AG08396 (cell line): Measurements from ENCODE around the gene TMEM175.

Experiments used
- DNase-seq: peaks from one replicate; pipeline ENCODE4 v3.0.0; 2012; ENCODE audit warnings: low spot score, mixed read lengths

Gene TMEM175

DNA sequence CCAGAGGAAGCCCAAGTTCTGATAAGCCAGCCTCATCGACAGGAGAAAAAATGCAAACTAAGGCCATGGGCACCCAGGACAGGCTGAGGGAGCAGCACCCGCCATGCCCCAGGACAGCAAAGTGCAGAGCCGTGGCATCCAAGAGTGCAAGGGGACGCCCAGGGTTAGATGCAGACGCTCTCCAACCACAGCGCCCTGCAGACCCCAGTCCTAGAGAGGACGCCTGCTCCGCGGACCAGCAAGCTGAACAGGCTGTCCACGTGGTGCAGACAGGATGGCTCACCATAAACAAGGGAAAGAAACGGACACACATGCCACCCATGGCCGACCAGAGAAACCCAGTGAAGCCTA, 32.7 kb upstream of the TMEM175 start:
- no peak for DNase-seq

GRCh38 chr4:900073-900472, 32.2 kb upstream of the TMEM175 start:
- no peak for DNase-seq

DNA sequence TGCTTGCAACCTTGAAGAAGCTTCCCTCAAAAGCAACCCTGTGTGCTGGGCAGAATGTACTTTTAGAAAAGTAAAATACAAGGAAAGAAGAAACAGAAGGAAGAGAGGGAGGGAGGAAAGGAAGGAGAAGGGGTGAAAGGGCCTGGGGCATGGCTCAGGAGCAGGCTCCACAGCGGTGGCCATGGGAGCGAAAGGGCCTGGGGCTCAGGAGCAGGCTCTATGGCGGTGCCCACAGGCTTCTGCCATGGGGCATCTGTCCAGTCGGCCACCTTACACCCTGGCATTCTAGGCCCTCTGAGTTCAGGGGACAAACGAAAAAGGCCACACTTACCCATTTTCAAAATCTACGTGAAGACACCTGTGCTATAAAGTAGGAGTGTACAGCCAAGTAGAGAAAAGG, 31.5 kb upstream of the TMEM175 start:
- no peak for DNase-seq

- no peak for DNase-seq
Observed at GRCh38 chr4:901192-901910, 30.9 kb upstream of the TMEM175 start.

GRCh38 chr4:903066-904046, 28.9 kb upstream of the TMEM175 start:
- no peak for DNase-seq

DNA sequence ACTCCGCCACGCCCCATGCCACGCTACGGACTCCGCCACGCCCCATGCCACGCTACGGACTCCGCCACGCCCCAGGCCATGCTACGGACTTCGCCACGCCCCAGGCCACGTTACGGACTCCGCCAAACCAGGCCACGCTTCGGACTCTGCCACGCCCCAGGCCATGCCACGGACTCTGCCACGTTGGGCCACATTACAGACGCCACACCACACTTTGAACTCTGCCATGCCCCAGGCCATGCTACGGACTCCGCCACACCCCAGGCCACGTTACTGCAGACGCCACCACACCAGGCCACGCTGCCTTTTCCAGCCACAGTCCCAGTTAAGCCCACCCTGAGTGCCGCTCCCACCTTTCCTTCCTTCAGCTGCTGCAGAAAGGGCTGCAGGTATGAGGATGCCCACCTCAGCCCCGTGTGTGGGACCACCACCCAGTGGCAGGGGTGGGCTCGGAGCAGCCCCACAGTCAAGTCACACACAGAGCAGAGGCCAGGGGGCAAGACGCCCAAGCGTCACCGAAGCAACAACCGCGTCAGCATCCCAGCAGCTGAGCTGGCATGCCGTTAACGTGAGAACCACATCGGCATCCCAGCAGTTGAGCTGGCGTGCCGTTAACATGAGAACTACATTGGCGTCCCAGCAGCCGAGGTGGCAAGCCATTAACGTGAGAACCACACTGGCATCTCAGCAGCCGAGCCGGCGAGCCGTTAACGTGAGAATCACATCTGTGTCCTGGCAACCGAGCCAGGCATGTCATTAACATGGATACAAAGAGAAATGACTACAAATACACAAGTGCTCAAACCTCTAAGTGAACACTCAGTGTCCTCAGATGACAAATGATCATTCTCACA, 26.5 kb upstream of the TMEM175 start:
- no peak for DNase-seq

- no peak for DNase-seq
Observed at GRCh38 chr4:906339-907102, 25.7 kb upstream of the TMEM175 start.

DNA sequence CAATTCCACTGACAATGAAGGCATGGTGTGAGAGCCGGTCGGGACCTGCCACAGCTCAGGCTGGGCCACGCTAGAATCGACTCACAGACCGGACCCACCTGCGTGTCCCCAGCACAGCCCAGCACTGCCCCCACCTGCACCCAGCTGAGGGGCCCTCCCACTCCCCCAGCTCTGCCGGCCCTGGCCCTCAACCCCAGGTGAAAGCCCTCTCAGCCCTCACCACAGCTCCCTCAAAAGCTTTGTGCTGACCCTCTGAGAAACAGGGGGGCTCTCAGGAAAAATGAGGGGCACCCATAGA, 25.2 kb upstream of the TMEM175 start:
- no peak for DNase-seq

DNA sequence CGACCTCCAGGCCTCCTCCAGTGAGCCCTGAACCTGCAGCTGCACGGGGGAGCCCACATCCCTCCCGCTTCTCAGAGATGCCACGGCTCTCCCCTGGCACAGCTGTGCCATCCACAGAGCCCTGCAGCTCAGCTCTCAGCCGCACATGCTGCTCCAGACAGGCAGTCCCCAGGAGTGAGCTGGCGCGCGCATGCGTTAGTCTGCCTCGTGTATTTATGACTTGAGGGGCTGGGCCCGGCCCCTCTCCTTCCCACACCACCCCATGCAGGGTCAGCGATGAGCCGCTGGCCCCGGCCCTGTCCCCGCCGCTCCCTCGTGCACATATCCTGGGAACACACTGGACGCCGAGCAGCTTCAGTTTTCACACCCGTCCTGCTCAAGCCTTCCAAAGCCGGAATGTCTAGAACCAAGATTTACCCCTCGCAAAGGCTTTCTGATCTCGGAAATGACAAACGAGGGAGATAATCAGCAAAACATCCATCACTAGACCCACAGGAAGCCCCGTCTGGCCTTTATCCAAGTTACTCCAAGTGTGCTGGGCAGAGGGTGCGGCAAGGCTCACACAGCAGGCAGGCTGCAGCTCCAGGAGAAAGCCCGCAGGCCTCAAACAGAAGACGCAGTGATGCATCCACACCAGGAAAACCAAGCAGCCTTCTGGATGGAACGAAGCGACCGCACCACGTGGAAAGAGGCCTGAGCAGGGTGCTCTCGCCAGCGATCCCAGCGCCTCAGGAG, 24.4 kb upstream of the TMEM175 start:
- DNase-seq, result no peak

- DNase-seq, result no peak
Observed at GRCh38 chr4:909131-909571, 23.1 kb upstream of the TMEM175 start.

- no peak for DNase-seq
Observed at GRCh38 chr4:909821-910220, 22.4 kb upstream of the TMEM175 start.

GRCh38 chr4:910366-911091, 21.7 kb upstream of the TMEM175 start:
- no peak for DNase-seq

- no peak for DNase-seq
Observed at GRCh38 chr4:911221-911751, 21.0 kb upstream of the TMEM175 start.

DNA sequence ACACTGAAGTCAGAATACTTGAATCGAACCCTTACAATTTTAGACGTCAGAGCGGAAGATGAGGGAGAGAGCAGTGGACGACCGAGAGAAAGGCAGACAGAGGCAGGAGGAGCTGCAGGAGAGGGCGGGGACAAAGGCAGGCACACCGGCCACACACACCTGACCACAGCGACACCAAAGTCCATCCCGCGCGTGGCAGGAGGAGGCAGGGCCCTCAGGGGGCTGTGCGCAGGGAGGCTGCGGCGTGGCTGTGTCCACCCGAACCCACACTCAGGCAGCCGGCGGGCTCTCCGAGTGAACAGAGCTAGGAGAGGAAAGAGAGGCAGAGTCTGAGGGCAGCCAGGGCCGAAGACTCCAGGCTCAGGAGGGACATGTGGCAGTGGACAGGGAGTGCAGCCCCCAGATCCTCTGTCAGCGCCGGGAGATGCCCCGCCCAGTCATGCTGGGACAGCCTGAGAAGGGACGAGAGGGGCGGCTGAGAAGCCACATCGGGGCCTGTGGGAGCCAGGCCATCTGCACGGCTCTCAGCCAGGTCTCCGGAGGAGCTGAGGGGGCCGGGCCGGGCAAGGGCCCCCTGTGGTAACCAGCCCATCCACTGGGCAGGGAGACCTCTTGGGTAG, 20.3 kb upstream of the TMEM175 start:
- DNase-seq, result no peak

DNA sequence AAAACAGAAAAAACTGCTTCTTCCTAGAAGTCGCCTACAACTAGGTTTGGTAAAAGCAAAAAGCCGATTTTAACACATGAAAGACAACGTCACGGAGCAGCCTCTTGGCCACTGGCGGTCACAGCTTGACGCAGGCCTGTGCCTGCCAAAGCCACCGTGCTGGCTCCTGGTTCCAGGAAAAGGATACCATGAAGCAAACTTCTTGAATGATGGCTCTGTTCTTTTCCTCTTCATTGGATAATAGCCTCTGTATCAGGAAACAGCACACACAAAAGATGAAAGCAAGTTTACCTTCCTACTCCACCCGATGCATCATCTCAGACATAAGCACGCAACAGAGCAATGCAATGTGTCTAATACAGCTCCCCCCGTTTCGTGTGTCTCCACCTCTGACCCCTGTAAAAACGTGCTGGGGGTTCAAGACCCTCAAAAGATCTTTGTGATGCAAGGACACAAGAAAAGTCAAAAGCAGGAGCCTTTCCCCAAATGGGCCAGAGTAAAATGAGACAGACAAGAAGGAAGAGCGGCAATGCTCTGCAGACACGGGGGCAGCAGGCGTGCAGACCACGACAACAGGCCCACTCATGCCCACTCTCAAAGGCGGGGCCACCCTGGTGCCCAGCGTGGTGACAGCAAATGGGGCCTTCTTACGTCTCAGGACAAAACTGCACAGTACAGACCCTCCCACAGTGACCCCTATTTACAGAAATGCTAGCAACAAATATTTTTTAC, 19.5 kb upstream of the TMEM175 start:
- DNase-seq, result no peak

DNA sequence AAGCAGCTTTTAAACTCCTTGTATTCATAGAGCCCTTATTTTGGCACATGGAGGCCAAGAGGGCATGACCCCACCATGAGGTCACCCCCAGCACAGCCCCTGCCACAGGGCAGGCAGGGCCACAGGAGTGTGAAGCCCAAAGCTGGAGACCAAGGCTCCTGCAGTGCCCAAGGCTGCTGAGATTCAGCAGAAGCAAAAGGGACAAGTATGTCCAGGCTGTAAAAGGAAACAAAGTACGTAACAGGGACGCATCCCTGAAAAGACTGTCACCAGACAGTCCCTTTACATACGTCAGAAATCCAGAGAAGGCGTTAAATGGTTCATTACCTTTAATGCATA, 19.0 kb upstream of the TMEM175 start:
- no peak for DNase-seq

GRCh38 chr4:914531-914930, 17.7 kb upstream of the TMEM175 start:
- no peak for DNase-seq

DNA sequence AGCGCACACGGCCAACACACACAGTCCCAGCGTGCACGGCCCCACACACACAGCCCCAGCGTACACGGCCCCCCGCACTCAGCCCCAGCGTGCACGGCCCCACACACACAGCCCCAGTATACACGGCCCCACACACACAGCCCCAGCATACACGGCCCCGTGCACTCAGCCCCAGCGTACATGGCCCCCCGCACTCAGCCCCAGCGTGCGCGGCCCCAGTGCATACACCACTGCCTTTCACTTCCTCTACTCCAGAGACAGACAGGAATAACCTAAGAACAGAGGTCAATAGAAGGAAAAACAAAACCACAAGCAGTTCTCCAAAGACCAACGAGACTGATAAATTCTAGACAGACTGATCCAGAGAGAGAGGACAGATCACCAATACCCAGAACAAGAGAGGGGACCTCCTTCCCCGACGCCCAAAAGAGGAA, 17.2 kb upstream of the TMEM175 start:
- no peak for DNase-seq

DNA sequence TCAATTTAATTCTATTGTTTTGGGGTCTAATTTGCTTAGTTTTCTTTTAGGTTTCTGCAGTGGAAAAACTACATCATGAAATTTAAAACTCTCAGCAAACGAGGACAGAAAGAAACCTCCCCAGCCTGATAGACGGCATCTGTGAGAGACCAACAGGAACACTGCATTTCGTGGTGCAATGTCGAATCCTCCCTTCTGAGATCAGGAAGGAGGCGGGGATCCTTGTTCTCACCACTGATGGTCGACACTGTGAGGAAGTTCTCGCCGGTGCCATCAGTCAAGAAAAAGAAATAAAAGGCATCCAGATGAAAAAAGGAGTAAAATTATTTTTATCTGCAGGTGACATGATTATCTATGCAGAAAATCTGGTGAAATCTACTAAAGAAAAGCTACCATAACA, 16.7 kb upstream of the TMEM175 start:
- DNase-seq, result no peak
